ENCODE data around the gene PTPN14.

PTPN14 gene

GRCh38 chr1:214452152-214452784 lies 99.1 kb downstream of the PTPN14 start:
- H4K91ac ChIP-seq (ENCODE audit: low read depth, low read length) = no peak overlapping the region
- peak overlapping the region; percentile 54 for H3K4ac ChIP-seq (ENCODE audit: low read depth, low read length)
- no peak overlapping the region for H2BK120ac ChIP-seq (ENCODE audit: insufficient read depth, low read length, poor library complexity)
- H2BK12ac ChIP-seq (ENCODE audit: low read length) = peak overlapping the region; percentile 4
- no peak overlapping the region for H2BK5ac ChIP-seq (ENCODE audit: low read depth, low read length, poor library complexity)
- no peak overlapping the region for H3K9ac ChIP-seq (ENCODE audit: low read length)
- H3K27me3 ChIP-seq (ENCODE audit: insufficient read depth, low read length) = no peaks in the 10 kb centered on the region
- H3K9me3 ChIP-seq (ENCODE audit: insufficient read depth, low read depth, low read length) = no peaks in the 10 kb centered on the region
- peak overlapping the region; percentile 21 for H3K18ac ChIP-seq (ENCODE audit: low read length)
- peaks cover 3 to 5% of the 10 kb centered on the region in 2 experiments for H3K36me3 ChIP-seq (ENCODE audit: control insufficient read depth in 1 of 2, insufficient read depth in 2 of 2, low read length in 2 of 2)
- H3K23ac ChIP-seq (ENCODE audit: low read length) = no peak overlapping the region
- H3K4me2 ChIP-seq (ENCODE audit: low read length) = no peak overlapping the region
- no peak overlapping the region for H3K27ac ChIP-seq (ENCODE audit: low read depth, low read length)
- H2AFZ ChIP-seq (ENCODE audit: insufficient read depth, low read length, poor library complexity) = no peak overlapping the region
- no peak overlapping the region for H3K4me3 ChIP-seq (ENCODE audit: low read depth, low read length)
- H2AK5ac ChIP-seq (ENCODE audit: low read length) = no peak overlapping the region
- no peak overlapping the region for H4K8ac ChIP-seq (ENCODE audit: low read depth, low read length)
- H3K79me2 ChIP-seq (ENCODE audit: control insufficient read depth, insufficient read depth, low read length, poor library complexity) = peaks cover 5% of the 10 kb centered on the region
- DNase-seq = no peak
- WGBS (ENCODE audit: extremely low coverage, insufficient coverage, insufficient read length) = no CpG with 5 or more reads among the region's 10 CpGs
- H4K12ac ChIP-seq (ENCODE audit: low read depth, low read length) = no peak overlapping the region
- peaks cover 13 to 16% of the 10 kb centered on the region in 2 experiments for H3K4me1 ChIP-seq (ENCODE audit: control insufficient read depth in 1 of 2, insufficient read depth in 2 of 2, low read length in 2 of 2)
- no peak overlapping the region for H3K14ac ChIP-seq (ENCODE audit: low read length)
- peaks cover 22% of the 10 kb centered on the region for H3K79me1 ChIP-seq (ENCODE audit: low read length)

- Histone ChIP-seq H3K9ac (ENCODE audit: low read length) (no peak overlapping the region), H3K18ac (ENCODE audit: low read length) (peak overlapping the region; percentile 43), H3K4me3 (ENCODE audit: low read depth, low read length) (no peak overlapping the region), H3K14ac (ENCODE audit: low read length) (no peak overlapping the region), H2AK5ac (ENCODE audit: low read length) (no peak overlapping the region), H2BK12ac (ENCODE audit: low read length) (peak overlapping the region; percentile 16), H4K91ac (ENCODE audit: low read depth, low read length) (no peak overlapping the region), H3K79me1 (ENCODE audit: low read length) (peaks cover 24% of the 10 kb centered on the region), H4K12ac (ENCODE audit: low read depth, low read length) (no peak overlapping the region), H3K27ac (ENCODE audit: low read depth, low read length) (no peak overlapping the region), H2BK5ac (ENCODE audit: low read depth, low read length, poor library complexity) (no peak overlapping the region), H4K8ac (ENCODE audit: low read depth, low read length) (no peak overlapping the region), H3K27me3 (ENCODE audit: insufficient read depth, low read length) (no peaks in the 10 kb centered on the region), H3K23ac (ENCODE audit: low read length) (no peak overlapping the region), H3K79me2 (ENCODE audit: control insufficient read depth, insufficient read depth, low read length, poor library complexity) (peaks cover 5% of the 10 kb centered on the region), H2AFZ (ENCODE audit: insufficient read depth, low read length, poor library complexity) (no peak overlapping the region), H3K4me1 (ENCODE audit: control insufficient read depth in 1 of 2, insufficient read depth in 2 of 2, low read length in 2 of 2) (peaks cover 13 to 18% of the 10 kb centered on the region in 2 experiments), H3K36me3 (ENCODE audit: control insufficient read depth in 1 of 2, insufficient read depth in 2 of 2, low read length in 2 of 2) (peaks cover 3 to 5% of the 10 kb centered on the region in 2 experiments), H2BK120ac (ENCODE audit: insufficient read depth, low read length, poor library complexity) (no peak overlapping the region), H3K9me3 (ENCODE audit: insufficient read depth, low read depth, low read length) (no peaks in the 10 kb centered on the region), H3K4me2 (ENCODE audit: low read length) (no peak overlapping the region), H3K4ac (ENCODE audit: low read depth, low read length) (no peak overlapping the region)
- 100% methylated on average over 1 of the region's 4 CpGs for WGBS (ENCODE audit: extremely low coverage, insufficient coverage, insufficient read length)
- no peak for DNase-seq
Measured at GRCh38 chr1:214451596-214451995, 99.8 kb downstream of the PTPN14 start.

GRCh38 chr1:214449371-214449770 lies 102.0 kb downstream of the PTPN14 start:
- Histone ChIP-seq H4K12ac (ENCODE audit: low read depth, low read length) (no peak overlapping the region), H2BK5ac (ENCODE audit: low read depth, low read length, poor library complexity) (no peak overlapping the region), H3K14ac (ENCODE audit: low read length) (no peak overlapping the region), H3K9me3 (ENCODE audit: insufficient read depth, low read depth, low read length) (no peaks in the 10 kb centered on the region), H2BK12ac (ENCODE audit: low read length) (no peak overlapping the region), H2BK120ac (ENCODE audit: insufficient read depth, low read length, poor library complexity) (no peak overlapping the region), H3K4me3 (ENCODE audit: low read depth, low read length) (no peak overlapping the region), H4K91ac (ENCODE audit: low read depth, low read length) (no peak overlapping the region), H2AK5ac (ENCODE audit: low read length) (no peak overlapping the region), H4K8ac (ENCODE audit: low read depth, low read length) (no peak overlapping the region), H3K27me3 (ENCODE audit: insufficient read depth, low read length) (no peaks in the 10 kb centered on the region), H3K4me1 (ENCODE audit: control insufficient read depth in 1 of 2, insufficient read depth in 2 of 2, low read length in 2 of 2) (peaks cover 10 to 11% of the 10 kb centered on the region in 2 experiments), H3K18ac (ENCODE audit: low read length) (no peak overlapping the region), H3K27ac (ENCODE audit: low read depth, low read length) (peak overlapping the region; percentile 62), H2AFZ (ENCODE audit: insufficient read depth, low read length, poor library complexity) (no peak overlapping the region), H3K79me2 (ENCODE audit: control insufficient read depth, insufficient read depth, low read length, poor library complexity) (peaks cover 8% of the 10 kb centered on the region), H3K4ac (ENCODE audit: low read depth, low read length) (no peak overlapping the region), H3K79me1 (ENCODE audit: low read length) (peaks cover 23% of the 10 kb centered on the region), H3K9ac (ENCODE audit: low read length) (no peak overlapping the region), H3K4me2 (ENCODE audit: low read length) (no peak overlapping the region), H3K23ac (ENCODE audit: low read length) (no peak overlapping the region), H3K36me3 (ENCODE audit: control insufficient read depth in 1 of 2, insufficient read depth in 2 of 2, low read length in 2 of 2) (peaks cover 3 to 7% of the 10 kb centered on the region in 2 experiments)
- no peak for DNase-seq
- no CpG with 5 or more reads among the region's 3 CpGs for WGBS (ENCODE audit: extremely low coverage, insufficient coverage, insufficient read length)

GRCh38 chr1:214448536-214448935 lies 102.9 kb downstream of the PTPN14 start:
- Histone ChIP-seq H3K4me3 (ENCODE audit: low read depth, low read length) (no peak overlapping the region), H3K4me1 (ENCODE audit: control insufficient read depth in 1 of 2, insufficient read depth in 2 of 2, low read length in 2 of 2) (peaks cover 11 to 12% of the 10 kb centered on the region in 2 experiments), H4K8ac (ENCODE audit: low read depth, low read length) (peak overlapping the region; percentile 53), H3K4me2 (ENCODE audit: low read length) (no peak overlapping the region), H3K14ac (ENCODE audit: low read length) (peak overlapping the region; percentile 39), H3K9me3 (ENCODE audit: insufficient read depth, low read depth, low read length) (no peaks in the 10 kb centered on the region), H2AK5ac (ENCODE audit: low read length) (peak overlapping the region; percentile 72), H4K91ac (ENCODE audit: low read depth, low read length) (peak overlapping the region; percentile 43), H4K12ac (ENCODE audit: low read depth, low read length) (no peak overlapping the region), H3K36me3 (ENCODE audit: control insufficient read depth in 1 of 2, insufficient read depth in 2 of 2, low read length in 2 of 2) (peaks cover 5 to 9% of the 10 kb centered on the region in 2 experiments), H3K9ac (ENCODE audit: low read length) (no peak overlapping the region), H3K27ac (ENCODE audit: low read depth, low read length) (peak overlapping the region; percentile 66), H3K27me3 (ENCODE audit: insufficient read depth, low read length) (no peaks in the 10 kb centered on the region), H2BK5ac (ENCODE audit: low read depth, low read length, poor library complexity) (peak overlapping the region; percentile 72), H2BK12ac (ENCODE audit: low read length) (peak overlapping the region; percentile 95), H3K4ac (ENCODE audit: low read depth, low read length) (no peak overlapping the region), H2AFZ (ENCODE audit: insufficient read depth, low read length, poor library complexity) (no peak overlapping the region), H3K79me1 (ENCODE audit: low read length) (peaks cover 26% of the 10 kb centered on the region), H3K18ac (ENCODE audit: low read length) (no peak overlapping the region), H3K79me2 (ENCODE audit: control insufficient read depth, insufficient read depth, low read length, poor library complexity) (peaks cover 9% of the 10 kb centered on the region), H2BK120ac (ENCODE audit: insufficient read depth, low read length, poor library complexity) (peak overlapping the region; percentile 75), H3K23ac (ENCODE audit: low read length) (no peak overlapping the region)
- no peak for DNase-seq
- WGBS (ENCODE audit: extremely low coverage, insufficient coverage, insufficient read length) = no CpG with 5 or more reads among the region's 2 CpGs
